ENCODE measurements around the gene NLE1.

Gene NLE1

GRCh38 chr17:35104844-35105450 is 37.2 kb downstream of the NLE1 start:
- no peak for TF ChIP-seq REST (IDR thresholded peaks at IDR 0.05; ENCODE audit: insufficient replicate concordance, low read depth)
- TF ChIP-seq POLR2AphosphoS5 (IDR thresholded peaks at IDR 0.05; ENCODE audit: low read depth) = no peak
- TF ChIP-seq CTCF (IDR thresholded peaks at IDR 0.05; ENCODE audit: insufficient read depth, low read length) = no peak
- no peak for TF ChIP-seq SPI1 (IDR thresholded peaks at IDR 0.05; ENCODE audit: borderline replicate concordance, low read depth)
- no peak for TF ChIP-seq GABPA (IDR thresholded peaks at IDR 0.05; ENCODE audit: low read depth)
- DNase-seq (ENCODE audit: low read depth in 1 of 2, low spot score in 1 of 2) = no peak
- H3K27me3 ChIP-seq (ENCODE audit: insufficient read depth, poor library complexity, severe bottlenecking) = no peaks in the 10 kb centered on the region

GRCh38 chr17:35103271-35103670 is 38.8 kb downstream of the NLE1 start:
- no peak for DNase-seq (ENCODE audit: low read depth in 1 of 2, low spot score in 1 of 2)
- TF ChIP-seq CTCF (IDR thresholded peaks at IDR 0.05; ENCODE audit: insufficient read depth, low read length) (no peak), REST (IDR thresholded peaks at IDR 0.05; ENCODE audit: insufficient replicate concordance, low read depth) (no peak), SPI1 (IDR thresholded peaks at IDR 0.05; ENCODE audit: borderline replicate concordance, low read depth) (no peak), POLR2AphosphoS5 (IDR thresholded peaks at IDR 0.05; ENCODE audit: low read depth) (no peak), GABPA (IDR thresholded peaks at IDR 0.05; ENCODE audit: low read depth) (no peak)
- no peaks in the 10 kb centered on the region for H3K27me3 ChIP-seq (ENCODE audit: insufficient read depth, poor library complexity, severe bottlenecking)
- no peak overlapping the region for H3K4me3 ChIP-seq (replicated peaks; ENCODE audit: insufficient read depth, low read length)
- no peak overlapping the region for H3K27ac ChIP-seq (replicated peaks)

More at GRCh38 chr17:35104844-35105450, 37.2 kb downstream of the NLE1 start:
- no peak overlapping the region for H3K27ac ChIP-seq (replicated peaks)
- H3K4me3 ChIP-seq (replicated peaks; ENCODE audit: insufficient read depth, low read length) = no peak overlapping the region

GRCh38 chr17:35101725-35102124 is 40.4 kb downstream of the NLE1 start:
- Histone ChIP-seq H3K4me3 (replicated peaks; ENCODE audit: insufficient read depth, low read length) (no peak overlapping the region), H3K27me3 (ENCODE audit: insufficient read depth, poor library complexity, severe bottlenecking) (no peaks in the 10 kb centered on the region), H3K27ac (replicated peaks) (no peak overlapping the region; the same call in 1 of the 2 replicates)
- no peak for TF ChIP-seq GABPA (IDR thresholded peaks at IDR 0.05; ENCODE audit: low read depth)
- no peak for DNase-seq (ENCODE audit: low read depth in 1 of 2, low spot score in 1 of 2)

- TF ChIP-seq GABPA (IDR thresholded peaks at IDR 0.05; ENCODE audit: low read depth) (no peak), POLR2AphosphoS5 (IDR thresholded peaks at IDR 0.05; ENCODE audit: low read depth) (no peak), REST (IDR thresholded peaks at IDR 0.05; ENCODE audit: insufficient replicate concordance, low read depth) (no peak), CTCF (IDR thresholded peaks at IDR 0.05; ENCODE audit: insufficient read depth, low read length) (no peak), SPI1 (IDR thresholded peaks at IDR 0.05; ENCODE audit: borderline replicate concordance, low read depth) (no peak)
- Histone ChIP-seq H3K27ac (replicated peaks) (peak overlapping the region; percentile 32), H3K27me3 (ENCODE audit: insufficient read depth, poor library complexity, severe bottlenecking) (no peaks in the 10 kb centered on the region), H3K4me3 (replicated peaks; ENCODE audit: insufficient read depth, low read length) (no peak overlapping the region)
- no peak for DNase-seq (ENCODE audit: low read depth in 1 of 2, low spot score in 1 of 2)
These were observed 41.1 kb downstream of the NLE1 start for GRCh38 chr17:35101036-35101435.
